Activated CD8-positive, alpha-beta memory T cell treated with anti-CD3 and anti-CD28 coated beads for 4 hours (primary cell): ENCODE measurements around the gene TIMP3.

Source experiments
- DNase-seq, 2 donors: peaks; one replicate each; pipeline ENCODE4 v3.0.0-alpha.2; 2020; ENCODE audit warnings: low read depth in 2 of 2

TIMP3 gene

DNA sequence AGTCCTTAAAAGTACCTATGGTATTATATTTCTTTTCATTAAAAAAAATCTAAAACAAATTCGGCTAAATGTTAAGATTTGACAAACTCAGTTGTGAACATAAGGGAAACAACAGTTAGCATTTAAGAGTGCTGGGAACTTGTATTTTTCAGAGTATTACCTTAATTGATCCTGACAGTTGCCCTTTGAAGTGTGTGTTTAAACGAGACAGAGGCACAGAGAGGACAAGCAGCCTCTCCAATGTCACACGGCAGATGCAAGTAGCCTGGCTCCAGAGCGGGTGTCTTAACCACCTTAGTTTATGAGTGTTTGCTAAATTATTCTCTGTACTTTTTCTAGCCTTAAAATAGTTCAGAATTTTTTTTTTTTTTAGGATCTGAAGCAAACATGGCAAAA, 80.9 kb downstream of the TIMP3 start:
- no peak for DNase-seq

DNA sequence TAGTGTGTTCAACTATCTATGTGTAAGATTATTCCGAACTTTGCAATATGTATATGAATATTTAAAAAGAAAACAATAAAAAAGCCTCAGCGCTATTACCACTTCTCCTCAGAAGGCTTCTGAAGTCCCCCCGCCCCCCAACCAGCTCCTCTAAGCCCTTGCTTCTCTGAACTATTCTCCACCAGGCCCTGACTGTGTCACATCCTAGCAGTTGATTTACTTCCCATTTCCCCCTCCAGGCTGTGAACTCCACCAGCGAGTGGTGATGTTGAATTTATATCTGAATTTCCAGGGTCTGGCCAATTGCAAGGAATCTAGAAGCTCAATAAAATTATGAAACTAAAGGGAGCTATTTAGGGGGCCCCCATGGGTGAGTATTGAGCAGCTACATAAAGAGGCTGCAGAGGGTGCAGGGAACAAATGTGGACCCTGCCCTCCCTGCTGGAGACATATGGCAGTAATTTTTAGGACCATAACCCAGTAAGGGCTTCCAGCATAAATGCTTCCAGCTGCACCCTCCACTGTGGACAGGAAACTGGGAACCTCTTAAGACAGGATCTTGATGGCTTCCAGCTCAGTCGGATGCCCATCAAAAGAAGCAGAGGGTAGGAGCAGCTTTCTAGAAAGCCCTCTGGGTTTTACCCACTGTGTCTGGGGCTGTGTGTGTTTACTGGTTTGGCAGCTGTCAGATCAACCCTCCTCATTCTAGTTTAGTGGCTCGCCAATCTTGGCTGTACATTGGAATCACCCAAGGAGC, 81.4 kb downstream of the TIMP3 start:
- DNase-seq, result no peak

DNA sequence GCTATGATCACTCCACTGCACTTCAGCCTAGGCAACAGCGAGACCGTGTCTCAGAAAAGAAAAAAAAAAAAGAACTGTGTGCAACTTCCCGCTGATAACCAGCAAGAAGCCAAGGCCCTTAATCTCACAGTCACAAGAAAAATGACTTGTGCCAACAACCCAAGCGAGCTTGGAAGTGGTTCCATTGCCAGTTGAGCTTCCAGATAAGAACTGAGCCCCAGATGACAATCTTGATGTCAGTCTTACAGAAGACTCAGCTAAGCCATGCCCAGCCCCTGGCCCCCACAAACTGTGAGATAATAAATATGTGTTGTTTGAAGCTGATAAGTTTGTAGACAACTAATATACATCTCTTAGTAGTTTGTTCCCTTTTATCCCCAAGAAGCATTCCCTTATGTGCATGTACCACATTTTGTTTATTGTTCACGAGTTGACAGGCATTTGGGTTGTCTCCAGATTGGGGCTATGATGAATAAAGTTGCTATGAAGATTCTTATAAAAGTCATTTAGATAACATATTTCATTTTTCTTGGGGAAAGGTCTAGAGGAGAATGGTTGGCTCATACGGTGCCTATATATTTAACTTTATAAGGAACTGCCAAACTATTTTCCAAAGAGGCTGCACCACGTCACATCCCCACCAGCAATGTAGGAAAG, 85.9 kb downstream of the TIMP3 start:
- DNase-seq, result no peak

GRCh38 chr22:32888976-32889375, 87.5 kb downstream of the TIMP3 start:
- DNase-seq, result no peak

DNA sequence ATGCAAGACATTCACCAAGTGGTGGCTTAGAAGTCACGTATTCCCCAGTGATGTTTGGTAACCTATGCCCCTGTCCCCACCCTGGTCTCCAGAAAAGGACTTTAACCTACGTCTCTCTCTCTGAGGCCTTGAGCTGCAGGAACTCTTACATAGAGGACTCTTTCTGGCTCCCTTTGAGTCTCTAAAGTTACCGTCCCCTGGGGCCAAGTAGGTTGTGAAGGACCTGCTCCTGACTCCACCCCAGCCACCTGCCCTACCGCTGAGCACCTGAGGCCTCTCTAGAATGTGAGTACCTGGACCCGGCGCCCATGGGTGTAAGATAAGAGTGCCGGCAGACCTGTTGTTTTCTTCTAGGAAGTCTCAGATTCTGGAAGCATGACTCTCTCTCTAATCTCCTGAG, 95.4 kb downstream of the TIMP3 start:
- no peak for DNase-seq

DNA sequence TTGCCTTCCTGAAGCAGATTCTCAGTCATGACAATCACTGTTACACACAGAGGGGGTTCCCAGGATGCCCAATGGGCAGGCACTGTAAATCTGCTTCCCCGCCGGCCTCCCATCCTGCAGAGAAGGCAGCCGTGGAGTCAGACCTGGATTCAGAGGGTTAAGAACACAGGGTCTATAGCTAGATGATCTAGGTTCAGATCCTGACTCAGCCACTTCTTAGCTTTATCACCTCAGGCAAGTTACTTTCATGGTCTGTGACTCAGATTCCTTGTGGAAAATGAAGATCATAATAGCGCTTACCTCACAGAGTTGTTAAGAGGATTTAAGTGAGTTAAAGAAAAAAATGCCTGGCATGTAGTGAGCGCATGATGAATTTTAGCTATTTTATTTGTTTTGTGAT, 95.9 kb downstream of the TIMP3 start:
- no peak for DNase-seq

DNA sequence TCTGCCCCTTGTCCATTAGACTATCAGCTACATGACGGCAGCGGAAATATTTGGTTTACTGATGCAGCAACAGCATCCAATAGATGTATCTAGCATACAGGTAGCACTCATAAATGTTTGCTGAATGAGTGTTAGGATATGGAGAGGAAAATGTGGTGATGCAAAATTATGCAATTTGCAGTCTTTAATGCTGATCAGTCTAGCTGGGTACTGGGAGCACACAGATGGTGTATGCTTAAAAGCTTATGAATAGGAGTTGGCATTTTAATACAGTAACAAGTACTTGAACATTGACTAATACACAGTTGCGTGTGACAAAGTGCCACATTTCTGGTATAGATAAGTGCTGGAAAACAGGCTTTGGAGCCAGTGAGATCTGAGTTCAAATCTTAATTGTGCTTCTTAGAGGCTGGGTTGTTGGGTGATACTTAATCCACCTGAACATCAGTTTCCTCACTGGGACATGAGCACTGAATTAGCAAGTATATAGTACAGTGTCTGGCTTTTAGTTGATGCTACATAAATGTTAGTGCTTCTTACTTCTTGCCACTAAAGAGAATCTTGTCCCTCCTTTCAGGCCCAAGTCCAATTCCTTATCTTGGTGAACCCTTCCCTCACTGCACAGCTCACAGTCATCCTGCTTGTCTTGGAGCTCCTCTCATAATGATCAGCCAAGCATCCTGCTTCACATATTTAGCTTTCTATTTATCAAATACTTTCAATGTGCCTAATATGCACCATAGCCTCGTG, 99.6 kb downstream of the TIMP3 start:
- no peak for DNase-seq

- no peak for DNase-seq
Observed at GRCh38 chr22:32901925-32902324, 100.4 kb downstream of the TIMP3 start.

- no peak for DNase-seq
Observed at GRCh38 chr22:32903507-32903906, 102.0 kb downstream of the TIMP3 start.

GRCh38 chr22:32904044-32904443, 102.5 kb downstream of the TIMP3 start:
- DNase-seq, result no peak

GRCh38 chr22:32905400-32905799, 103.9 kb downstream of the TIMP3 start:
- DNase-seq, result no peak

- DNase-seq, result no peak
Observed at GRCh38 chr22:32909581-32910428, 108.3 kb downstream of the TIMP3 start.

DNA sequence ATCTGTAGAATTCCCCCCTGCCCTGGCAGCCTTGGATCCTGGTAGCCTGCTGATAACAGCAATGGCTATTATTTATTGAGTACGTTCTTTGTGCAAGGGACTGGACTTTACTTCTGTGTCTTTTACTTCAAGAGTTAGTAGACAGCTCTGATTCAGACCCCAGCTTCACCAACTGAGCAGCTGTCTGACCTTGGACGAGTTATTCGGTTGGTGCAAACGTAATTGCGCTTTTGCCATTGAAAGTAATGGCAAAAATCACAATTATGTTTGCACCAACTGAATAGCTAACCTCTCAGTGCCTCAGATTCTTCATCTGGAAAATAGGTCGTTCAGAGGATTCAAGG, 108.9 kb downstream of the TIMP3 start:
- DNase-seq, result no peak

GRCh38 chr22:32911503-32911902, 110.0 kb downstream of the TIMP3 start:
- no peak for DNase-seq
